Activated CD8-positive, alpha-beta memory T cell treated with anti-CD3 and anti-CD28 coated beads, Interleukin-2, amount 10 ng/mL, durations not matched to agents 7 days and 5 days (primary cell): Measurements from ENCODE around the gene CEMIP2. TPM values are rescaled to one million over a fixed set of nuclear protein-coding genes. Genes with fewer than 3 reads are reported as not detected.
A peak's percentile ranks its signal among the peaks of the same experiment; 100 is the strongest.

Source experiments
- ATAC-seq: fragments of 150-1000 bp; cut with Tn5 transposase; one replicate; pipeline ENCODE4 v1.10.0; 2021; ENCODE audit warnings: moderate library complexity
- CTCF ChIA-PET: fragments of 350-600 bp; sonication (Branson Sonifier 250); formaldehyde crosslinking; loops from one replicate; lab custom pipeline; 2021; ENCODE audit warnings: antibody characterized with exemption; lab: Charles Lee
- DNase-seq: peaks from one replicate; pipeline ENCODE4 v3.0.0-alpha.2; 2020
- H3K27ac Mint-ChIP-seq: one replicate; pipeline ENCODE4 v1.8.0; 2021; ENCODE audit warnings: mild to moderate bottlenecking, mixed read lengths
- H3K27me3 Mint-ChIP-seq: one replicate; pipeline ENCODE4 v1.8.0; 2021; ENCODE audit warnings: mixed read lengths
- H3K36me3 Mint-ChIP-seq: one replicate; pipeline ENCODE4 v1.8.0; 2021; ENCODE audit warnings: mild to moderate bottlenecking, mixed read lengths
- H3K4me1 Mint-ChIP-seq: one replicate; pipeline ENCODE4 v1.8.0; 2021; ENCODE audit warnings: mixed read lengths
- H3K4me3 Mint-ChIP-seq: one replicate; pipeline ENCODE4 v1.8.0; 2021; ENCODE audit warnings: mild to moderate bottlenecking, moderate library complexity, mixed read lengths
- H3K9me3 Mint-ChIP-seq: one replicate; pipeline ENCODE4 v1.8.0; 2022; ENCODE audit warnings: low read depth, mixed read lengths
- total RNA-seq, 2 experiments: library from RNA; stranded (reverse); gene quantifications; one replicate each; pipeline ENCODE4 v1.2.3, GENCODE V29; 2021

The CEMIP2 gene
- total RNA-seq, 2 experiments from 2014 or later, result 57.0 to 78.8 TPM

- Mint-ChIP-seq H3K36me3 (peaks cover 15% of the 10 kb centered on the region), H3K9me3 (peaks cover 11% of the 10 kb centered on the region), H3K27ac (no peak overlapping the region), H3K27me3 (peaks cover 30% of the 10 kb centered on the region), H3K4me1 (peaks cover 8% of the 10 kb centered on the region), H3K4me3 (no peak overlapping the region)
- ATAC-seq (no peak), DNase-seq (no peak)
- CTCF ChIA-PET, result interaction anchor here (1.2 kb wide), 1 partner anchor 9 kb away, joined by 3 read pairs; no protein-coding TSS in a partner anchor
Measured at GRCh38 chr9:71655778-71656177, 112.5 kb downstream of the CEMIP2 start.

GRCh38 chr9:71655141-71655540 lies 113.2 kb downstream of the CEMIP2 start:
- CTCF ChIA-PET, result no interaction called here
- no peak for ATAC-seq
- no peak for DNase-seq
- Mint-ChIP-seq H3K27me3 (peaks cover 30% of the 10 kb centered on the region), H3K9me3 (peaks cover 11% of the 10 kb centered on the region), H3K27ac (no peak overlapping the region), H3K36me3 (peaks cover 15% of the 10 kb centered on the region), H3K4me3 (no peak overlapping the region), H3K4me1 (peaks cover 7% of the 10 kb centered on the region)

GRCh38 chr9:71652480-71652879 lies 115.8 kb downstream of the CEMIP2 start:
- DNase-seq (no peak), ATAC-seq (no peak)
- H3K4me3 Mint-ChIP-seq, result no peak overlapping the region
- CTCF ChIA-PET, result no interaction called here
- H3K9me3 Mint-ChIP-seq, result peaks cover 7% of the 10 kb centered on the region
- H3K4me1 Mint-ChIP-seq, result peaks cover 20% of the 10 kb centered on the region
- H3K27me3 Mint-ChIP-seq, result peaks cover 27% of the 10 kb centered on the region
- H3K27ac Mint-ChIP-seq, result no peak overlapping the region
- H3K36me3 Mint-ChIP-seq, result peaks cover 11% of the 10 kb centered on the region

GRCh38 chr9:71648453-71648852 lies 119.9 kb downstream of the CEMIP2 start:
- no peak overlapping the region for H3K4me3 Mint-ChIP-seq
- peaks cover 44% of the 10 kb centered on the region for H3K4me1 Mint-ChIP-seq
- DNase-seq (no peak), ATAC-seq (no peak)
- peaks cover 7% of the 10 kb centered on the region for H3K27me3 Mint-ChIP-seq
- H3K27ac Mint-ChIP-seq, result no peak overlapping the region
- CTCF ChIA-PET, result interaction anchor here (0.6 to 2.7 kb wide), 6 partner anchors 9 to 69 kb away, joined by 3 to 11 read pairs (median 6); no protein-coding TSS in a partner anchor
- peaks cover 2% of the 10 kb centered on the region for H3K9me3 Mint-ChIP-seq
- peaks cover 8% of the 10 kb centered on the region for H3K36me3 Mint-ChIP-seq

GRCh38 chr9:71647094-71647591 lies 121.2 kb downstream of the CEMIP2 start:
- peaks cover 42% of the 10 kb centered on the region for H3K4me1 Mint-ChIP-seq
- peak overlapping the region; percentile 38 for H3K4me3 Mint-ChIP-seq
- H3K27me3 Mint-ChIP-seq, result peaks cover 6% of the 10 kb centered on the region
- peak overlapping the region; percentile 20 for H3K27ac Mint-ChIP-seq
- peaks cover 6% of the 10 kb centered on the region for H3K36me3 Mint-ChIP-seq
- ATAC-seq (peak; percentile 66), DNase-seq (peak; percentile 57)
- H3K9me3 Mint-ChIP-seq, result peaks cover 2% of the 10 kb centered on the region
- CTCF ChIA-PET, result interaction anchor here (0.8 to 2.7 kb wide), 9 partner anchors 8 to 1484 kb away, joined by 3 to 11 read pairs (median 4); partner anchors contain the start of gene CEMIP2

- Mint-ChIP-seq H3K27me3 (peaks cover 5% of the 10 kb centered on the region), H3K9me3 (peaks cover 2% of the 10 kb centered on the region), H3K36me3 (peaks cover 6% of the 10 kb centered on the region), H3K4me1 (peaks cover 40% of the 10 kb centered on the region), H3K27ac (no peak overlapping the region), H3K4me3 (no peak overlapping the region)
- ATAC-seq (no peak), DNase-seq (no peak)
- CTCF ChIA-PET, result interaction anchor here (1.1 to 2.2 kb wide), 7 partner anchors 10 to 123 kb away, joined by 3 to 11 read pairs (median 4); partner anchors contain the start of gene CEMIP2
Measured at GRCh38 chr9:71646131-71646530, 122.2 kb downstream of the CEMIP2 start.

- H3K4me3 Mint-ChIP-seq, result no peak overlapping the region
- ATAC-seq, result no peak
- no peak for DNase-seq
- CTCF ChIA-PET, result no interaction called here
- peaks cover 9% of the 10 kb centered on the region for H3K36me3 Mint-ChIP-seq
- H3K9me3 Mint-ChIP-seq, result peaks cover 2% of the 10 kb centered on the region
- H3K4me1 Mint-ChIP-seq, result peaks cover 40% of the 10 kb centered on the region
- H3K27me3 Mint-ChIP-seq, result peaks cover 3% of the 10 kb centered on the region
- H3K27ac Mint-ChIP-seq, result no peak overlapping the region
Measured at GRCh38 chr9:71644819-71645362, 123.4 kb downstream of the CEMIP2 start.

GRCh38 chr9:71643330-71643729 lies 125.0 kb downstream of the CEMIP2 start:
- no peak for ATAC-seq
- no peak for DNase-seq
- Mint-ChIP-seq H3K9me3 (peaks cover 2% of the 10 kb centered on the region), H3K4me1 (peaks cover 52% of the 10 kb centered on the region), H3K27ac (no peak overlapping the region), H3K36me3 (peaks cover 9% of the 10 kb centered on the region), H3K4me3 (no peak overlapping the region), H3K27me3 (peaks cover 3% of the 10 kb centered on the region)
- CTCF ChIA-PET, result interaction anchor here (1.2 kb wide), 1 partner anchor 42 kb away, joined by 3 read pairs; no protein-coding TSS in a partner anchor

GRCh38 chr9:71642056-71642455 lies 126.3 kb downstream of the CEMIP2 start:
- Mint-ChIP-seq H3K4me3 (no peak overlapping the region), H3K27ac (no peak overlapping the region), H3K4me1 (peaks cover 49% of the 10 kb centered on the region), H3K36me3 (peaks cover 9% of the 10 kb centered on the region), H3K27me3 (peaks cover 3% of the 10 kb centered on the region), H3K9me3 (peaks cover 2% of the 10 kb centered on the region)
- ATAC-seq (no peak), DNase-seq (no peak)
- CTCF ChIA-PET, result interaction anchor here (0.6 to 1.1 kb wide), 5 partner anchors 14 to 144 kb away, joined by 3 to 5 read pairs (median 3); no protein-coding TSS in a partner anchor

- Mint-ChIP-seq H3K4me3 (peak overlapping the region; percentile 30), H3K27ac (peak overlapping the region; percentile 79), H3K36me3 (peaks cover 7% of the 10 kb centered on the region), H3K4me1 (peaks cover 29% of the 10 kb centered on the region), H3K9me3 (no peaks in the 10 kb centered on the region), H3K27me3 (peaks cover 2% of the 10 kb centered on the region)
- DNase-seq (peak; percentile 64), ATAC-seq (peak; percentile 85)
- CTCF ChIA-PET, result interaction anchor here (1.1 to 1.4 kb wide), 5 partner anchors 9 to 168 kb away, joined by 4 to 8 read pairs (median 5); no protein-coding TSS in a partner anchor
Measured at GRCh38 chr9:71638627-71639026, 129.7 kb downstream of the CEMIP2 start.

- Mint-ChIP-seq H3K27me3 (peaks cover 2% of the 10 kb centered on the region), H3K9me3 (no peaks in the 10 kb centered on the region), H3K36me3 (peaks cover 7% of the 10 kb centered on the region), H3K27ac (peak overlapping the region; percentile 79), H3K4me1 (peaks cover 29% of the 10 kb centered on the region), H3K4me3 (no peak overlapping the region)
- no peak for DNase-seq
- no peak for ATAC-seq
- CTCF ChIA-PET, result interaction anchor here (1.4 kb wide), 1 partner anchor 130 kb away, joined by 4 read pairs; no protein-coding TSS in a partner anchor
Measured at GRCh38 chr9:71637926-71638325, 130.4 kb downstream of the CEMIP2 start.

- CTCF ChIA-PET, result interaction anchor here (0.7 to 1.6 kb wide), 2 partner anchors 9 to 169 kb away, joined by 3 to 4 read pairs; no protein-coding TSS in a partner anchor
- peaks cover 2% of the 10 kb centered on the region for H3K27me3 Mint-ChIP-seq
- no peak overlapping the region for H3K4me3 Mint-ChIP-seq
- H3K4me1 Mint-ChIP-seq, result peaks cover 29% of the 10 kb centered on the region
- DNase-seq (no peak), ATAC-seq (no peak)
- H3K27ac Mint-ChIP-seq, result no peak overlapping the region
- H3K9me3 Mint-ChIP-seq, result no peaks in the 10 kb centered on the region
- peaks cover 7% of the 10 kb centered on the region for H3K36me3 Mint-ChIP-seq
Measured at GRCh38 chr9:71637375-71637774, 130.9 kb downstream of the CEMIP2 start.

- Mint-ChIP-seq H3K4me1 (peaks cover 33% of the 10 kb centered on the region), H3K27me3 (peaks cover 2% of the 10 kb centered on the region), H3K9me3 (no peaks in the 10 kb centered on the region), H3K4me3 (no peak overlapping the region), H3K27ac (no peak overlapping the region), H3K36me3 (peaks cover 7% of the 10 kb centered on the region)
- DNase-seq (no peak), ATAC-seq (no peak)
- CTCF ChIA-PET, result interaction anchor here (1.0 to 1.6 kb wide), 2 partner anchors 8 to 10 kb away, joined by 3 to 4 read pairs; no protein-coding TSS in a partner anchor
Measured at GRCh38 chr9:71636143-71636839, 132.0 kb downstream of the CEMIP2 start.
